HG03457 (cell line): ENCODE measurements around the gene ACTG2.
"Not testable (repeated sequence)": the region's sequence is repeated elsewhere in the genome, so short reads cannot be mapped to it uniquely, and the experiment has no call there.

Experiments used
- ATAC-seq: cut with Tn5 transposase; IDR thresholded peaks from one replicate; pipeline ENCODE4 v1.9.1; 2021; ENCODE audit warnings: moderate number of reproducible peaks; ENCODE audit not compliant: unreplicated experiment

Gene ACTG2

DNA sequence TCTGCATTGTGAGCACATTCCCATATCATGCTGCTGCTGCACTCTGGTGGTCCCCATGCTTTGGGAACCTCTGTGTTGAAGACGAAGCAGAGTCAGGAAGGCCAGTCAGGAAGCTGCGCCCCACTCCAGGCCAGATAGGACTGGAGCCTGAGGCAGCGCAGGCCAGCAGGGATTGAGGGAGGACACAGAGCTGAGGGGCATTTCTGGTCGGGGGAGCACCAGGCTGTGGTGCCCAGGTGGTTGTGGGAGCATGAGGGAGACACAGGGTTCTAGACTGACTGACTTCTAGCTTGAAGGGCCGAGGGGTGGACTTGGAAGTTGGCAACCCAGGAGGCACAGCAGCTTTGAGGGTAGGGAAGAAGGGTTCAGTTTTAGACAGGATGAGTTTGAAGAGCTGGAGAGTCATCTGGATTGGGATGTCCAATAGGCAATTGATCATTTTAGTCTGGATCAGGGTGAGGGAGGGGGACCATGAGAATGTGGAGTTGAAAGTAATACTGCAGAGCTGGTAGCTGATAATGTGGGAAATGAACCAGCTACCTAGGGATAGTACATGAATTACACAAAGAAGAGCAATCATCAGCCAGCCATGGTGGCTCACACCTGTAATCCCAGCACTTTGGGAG, 1.4 kb upstream of the ACTG2 start:
- ATAC-seq, result no peak

DNA sequence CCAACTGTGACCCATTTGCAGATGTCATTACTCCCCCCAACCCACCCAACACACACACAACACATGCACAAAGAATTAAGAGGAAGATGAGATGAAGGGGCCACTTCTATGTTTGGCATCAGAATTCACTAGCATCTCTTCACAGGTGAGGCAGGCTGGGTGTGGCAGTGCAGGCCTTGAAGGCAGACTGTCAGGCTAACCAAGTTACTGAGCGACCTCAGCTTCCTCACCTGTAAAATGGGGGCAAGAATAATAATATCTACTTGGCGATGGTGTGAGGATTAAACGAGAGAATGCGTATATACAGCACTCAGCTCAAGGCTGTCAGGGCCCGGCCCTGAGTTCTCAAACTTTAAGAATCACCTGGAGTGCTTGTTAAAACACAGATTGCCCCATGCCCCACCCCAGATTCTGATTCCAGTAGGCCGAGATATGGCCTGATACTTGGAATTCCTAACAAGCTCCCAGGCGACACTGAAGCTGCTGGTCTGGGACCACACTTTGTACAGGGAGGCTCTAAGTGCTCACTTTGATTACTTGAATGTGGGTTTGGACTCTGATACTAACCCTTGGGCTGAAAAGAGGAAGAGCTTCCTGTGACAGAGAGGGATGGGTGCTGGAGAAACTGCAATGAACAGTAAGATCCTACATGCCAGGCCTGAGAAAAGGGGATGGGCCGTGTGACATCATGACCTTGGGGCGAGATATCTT, 1.1 kb downstream of the ACTG2 start:
- ATAC-seq, result no peak

DNA sequence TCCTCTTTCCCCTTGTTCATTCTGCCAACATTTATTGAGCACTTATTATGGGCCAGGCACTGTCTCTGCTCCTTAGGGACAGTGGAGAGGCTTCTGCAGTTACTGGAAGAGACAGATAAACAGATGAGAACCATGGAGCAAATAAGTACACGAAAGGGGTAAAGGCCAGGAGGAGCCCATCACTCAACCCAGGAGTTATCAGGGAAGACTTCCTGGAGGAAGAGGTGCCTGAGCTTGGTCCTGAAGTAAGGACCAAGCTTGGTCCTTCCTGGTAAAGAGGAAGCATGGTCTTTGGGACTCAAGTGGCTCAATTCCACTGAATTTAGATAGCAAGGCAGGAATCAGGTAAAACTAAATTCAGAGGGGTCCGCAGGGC, 1.7 kb downstream of the ACTG2 start:
- no peak for ATAC-seq

DNA sequence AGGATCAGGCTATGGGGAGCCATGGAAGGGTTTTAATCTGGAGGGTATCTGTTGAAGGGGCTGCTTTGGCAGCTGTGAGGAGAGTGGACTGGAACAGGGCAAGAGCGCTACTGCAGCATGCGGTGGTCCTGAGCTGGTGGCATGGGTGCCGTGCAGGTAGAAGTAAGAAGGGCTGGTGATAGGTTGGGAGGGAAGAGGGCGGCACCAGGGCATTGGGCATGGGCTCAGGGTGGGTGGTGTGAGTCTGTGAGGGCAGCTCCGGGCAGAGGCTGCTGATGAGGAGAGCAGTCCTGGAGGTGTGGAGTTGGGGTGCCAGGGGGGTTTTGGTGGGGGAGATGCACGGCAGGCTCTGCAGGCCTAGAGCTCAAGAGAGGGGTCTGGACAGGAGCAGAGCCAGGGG, 2.1 kb downstream of the ACTG2 start:
- no peak for ATAC-seq

DNA sequence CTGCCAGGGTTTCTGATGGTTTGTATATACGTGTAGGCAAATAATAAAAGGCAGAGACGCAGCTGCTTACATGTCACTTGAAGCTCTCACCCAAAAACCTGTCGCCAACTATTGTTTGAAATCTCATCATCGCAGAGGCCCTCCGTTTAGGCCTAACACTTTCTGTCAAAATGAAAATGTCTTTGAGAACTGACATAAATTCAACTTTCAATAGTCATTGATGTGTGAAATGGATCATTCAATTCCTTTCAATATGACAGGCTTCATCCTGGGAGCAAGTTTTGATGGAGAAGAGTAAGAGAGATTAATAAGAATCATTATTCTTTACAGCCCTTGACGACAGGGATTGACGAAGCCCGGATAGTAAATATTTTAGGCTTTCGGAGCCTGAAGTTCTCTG, 2.7 kb downstream of the ACTG2 start:
- no peak for ATAC-seq

DNA sequence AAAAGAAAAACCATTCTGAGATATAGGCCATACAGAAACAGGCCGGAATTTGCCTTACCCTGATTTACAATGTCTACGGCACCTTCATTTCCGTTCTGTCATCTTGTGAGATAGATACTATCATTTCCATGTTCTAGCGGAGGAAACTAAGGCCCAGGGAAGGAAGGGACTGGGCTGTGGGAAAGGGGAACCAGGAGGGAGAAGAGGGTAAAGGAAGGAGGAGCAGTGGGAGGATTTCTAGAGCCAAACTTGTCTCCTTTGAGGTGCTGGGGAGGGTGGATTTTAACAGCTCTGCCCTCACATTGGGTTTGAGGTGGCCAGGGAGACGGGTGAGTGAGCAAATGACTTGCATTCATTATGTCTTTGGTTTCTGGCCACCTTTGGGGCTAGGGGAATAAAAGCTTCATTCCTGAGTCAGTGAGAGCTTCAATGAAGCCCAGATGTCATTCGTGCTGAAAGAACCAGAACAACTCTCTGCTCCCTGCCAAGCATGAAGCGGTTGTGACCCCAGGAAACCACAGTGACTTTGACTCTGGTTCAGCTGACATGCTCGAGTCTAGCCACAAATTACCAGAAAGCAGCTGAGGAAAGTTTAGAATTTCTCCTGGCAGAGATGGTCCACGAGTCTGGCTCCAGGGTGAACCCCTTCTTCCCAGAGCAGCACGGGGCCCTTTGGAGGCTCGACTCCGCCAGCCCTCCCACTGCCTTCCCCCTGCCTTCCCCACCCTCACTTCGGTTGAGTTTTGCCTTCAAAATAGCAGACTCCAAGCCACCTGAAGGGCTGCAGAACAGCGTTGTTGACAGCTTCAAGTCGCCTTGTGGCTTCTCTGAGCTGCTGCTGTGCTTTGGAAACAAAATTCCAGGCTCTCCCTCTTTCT, 3.8 kb downstream of the ACTG2 start:
- no peak for ATAC-seq

DNA sequence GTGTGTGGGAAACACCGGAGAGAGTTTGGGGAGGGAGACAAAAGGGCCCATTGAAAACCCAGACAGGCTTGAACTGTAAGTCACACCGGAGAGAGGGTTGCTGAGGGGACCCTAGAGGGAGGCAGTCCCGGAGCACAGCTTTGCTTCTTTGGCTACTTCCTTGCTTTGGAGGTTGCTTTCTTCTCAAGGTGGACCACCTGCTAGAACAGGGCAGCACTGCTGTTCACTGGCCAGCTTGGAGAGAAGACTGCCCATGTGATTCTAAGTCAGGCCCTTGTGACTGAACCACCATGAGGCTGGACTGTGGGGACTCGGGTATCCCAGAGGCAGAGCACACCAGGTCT, 4.4 kb downstream of the ACTG2 start:
- ATAC-seq, result no peak

DNA sequence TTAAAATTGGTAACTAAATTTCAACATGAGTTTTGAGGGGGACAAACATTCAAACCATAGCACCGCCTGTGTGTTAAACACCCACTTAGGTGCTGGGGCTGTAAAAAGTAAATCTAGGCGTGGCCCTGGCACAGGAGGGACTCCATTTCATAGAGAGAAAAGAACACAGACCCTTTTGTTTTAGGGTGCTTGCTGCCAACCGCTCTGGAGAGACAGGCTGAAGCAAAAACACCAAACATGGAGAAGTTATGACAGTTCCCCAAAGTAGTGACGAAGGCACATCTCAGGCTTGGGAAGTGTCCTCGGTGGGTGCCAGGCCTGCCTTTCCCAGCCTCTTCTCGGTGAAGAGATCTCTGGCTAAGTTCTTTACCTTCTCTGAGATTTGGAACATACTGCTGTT, 5.1 kb downstream of the ACTG2 start:
- no peak for ATAC-seq

DNA sequence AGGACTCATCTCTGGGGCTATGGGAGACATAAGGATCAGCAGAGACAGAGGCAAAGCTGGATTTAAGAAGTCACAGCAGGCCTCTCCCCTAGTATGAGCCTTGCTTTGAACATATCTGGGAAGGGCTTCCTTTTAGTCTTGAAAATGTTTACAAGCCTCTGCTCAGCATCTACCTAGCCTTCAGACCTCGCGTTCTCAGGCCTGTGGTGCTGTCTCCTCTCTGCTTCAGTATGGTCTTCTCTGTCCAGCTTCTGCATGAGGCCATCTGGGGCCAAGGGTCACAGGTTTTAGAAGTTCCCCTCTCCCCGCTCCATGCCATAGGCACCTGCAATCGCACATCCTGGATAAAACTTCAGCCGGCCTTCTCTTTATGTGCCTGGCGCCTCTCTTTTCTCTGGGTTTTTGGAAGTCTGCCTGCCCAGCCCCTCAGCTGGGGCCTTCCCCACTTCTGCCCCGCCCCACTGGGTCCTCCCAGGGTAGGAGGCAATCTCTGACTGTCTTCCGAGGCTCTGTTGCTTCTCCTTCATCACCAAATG, 7.1 kb downstream of the ACTG2 start:
- ATAC-seq, result no peak

DNA sequence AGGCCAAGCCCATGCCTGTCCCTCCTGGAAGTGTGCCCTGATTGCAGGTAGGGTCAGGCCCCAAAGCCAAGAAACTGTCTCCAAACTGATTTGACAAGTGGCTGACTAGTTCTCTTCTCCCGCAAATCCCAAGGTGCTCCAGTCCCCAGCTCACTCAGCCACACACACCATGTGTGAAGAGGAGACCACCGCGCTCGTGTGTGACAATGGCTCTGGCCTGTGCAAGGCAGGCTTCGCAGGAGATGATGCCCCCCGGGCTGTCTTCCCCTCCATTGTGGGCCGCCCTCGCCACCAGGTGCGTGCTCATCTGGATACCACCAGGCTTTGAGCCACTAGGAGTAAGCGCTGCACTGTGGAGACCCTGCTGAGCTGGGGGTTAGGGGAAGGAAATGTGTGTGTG, 8.3 kb downstream of the ACTG2 start:
- ATAC-seq, result no peak

DNA sequence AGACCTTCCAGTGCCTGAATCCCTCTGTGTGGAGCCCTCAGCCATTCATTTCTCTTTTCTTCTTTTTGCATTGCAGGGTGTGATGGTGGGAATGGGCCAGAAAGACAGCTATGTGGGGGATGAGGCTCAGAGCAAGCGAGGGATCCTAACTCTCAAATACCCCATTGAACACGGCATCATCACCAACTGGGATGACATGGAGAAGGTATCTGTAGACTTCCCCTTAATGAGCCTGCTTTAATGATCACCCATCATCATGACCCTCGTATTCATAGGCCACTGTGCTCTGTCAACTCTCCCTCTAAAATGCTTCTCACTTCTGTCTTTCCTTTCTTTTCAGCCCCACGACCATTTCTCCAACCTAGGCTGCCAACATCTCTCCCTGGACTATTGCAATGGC, 9.5 kb downstream of the ACTG2 start:
- no peak for ATAC-seq

DNA sequence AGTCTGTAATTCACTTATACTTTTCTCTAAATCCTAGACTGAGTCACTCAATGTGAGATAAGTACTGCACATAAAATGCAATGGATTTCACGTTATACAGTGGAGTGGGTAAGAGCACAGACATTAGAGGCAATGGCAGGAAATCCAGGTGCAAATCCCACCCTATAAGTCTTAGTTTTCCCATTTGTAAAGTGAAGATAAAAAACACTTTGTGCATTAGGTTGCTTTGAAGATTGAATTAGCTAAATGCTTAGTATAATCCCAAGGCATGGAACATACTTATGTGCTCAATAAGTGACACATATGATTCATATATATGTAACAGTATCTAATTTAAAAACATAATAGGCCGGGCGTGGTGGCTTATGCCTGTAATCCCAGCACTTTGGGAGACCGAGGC, 10.5 kb downstream of the ACTG2 start:
- no peak for ATAC-seq

DNA sequence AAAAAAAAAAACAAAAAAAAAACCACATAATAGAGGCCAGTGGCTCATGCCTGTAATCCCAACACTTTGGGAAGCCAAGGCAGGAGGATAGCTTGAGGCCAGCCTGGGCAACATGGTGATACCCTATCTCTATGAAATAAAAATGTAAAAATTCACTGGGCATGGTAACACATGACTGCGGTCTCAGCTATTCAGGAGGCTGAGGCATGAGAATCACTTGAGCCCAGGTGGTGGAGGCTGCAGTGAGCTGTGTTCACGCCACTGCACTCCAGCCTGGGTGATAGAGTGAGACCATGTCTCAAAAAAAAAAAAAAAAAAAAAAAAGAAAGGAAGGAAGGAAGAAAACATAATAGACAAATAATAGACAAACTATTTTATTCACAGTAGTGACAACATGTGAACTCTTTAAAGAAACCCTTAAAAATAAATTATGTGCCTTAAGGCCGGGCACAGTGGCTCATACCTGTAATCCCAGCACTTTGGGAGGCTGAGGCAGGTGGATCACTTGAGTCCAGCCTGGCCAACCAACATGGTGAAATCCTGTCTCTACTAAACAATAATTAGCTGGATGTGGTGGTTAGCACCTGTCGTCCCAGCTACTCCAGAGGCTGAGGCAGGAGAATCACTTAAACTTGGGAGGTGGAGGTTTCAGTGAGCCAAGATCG, 11.3 kb downstream of the ACTG2 start:
- not testable (repeated sequence) for ATAC-seq

DNA sequence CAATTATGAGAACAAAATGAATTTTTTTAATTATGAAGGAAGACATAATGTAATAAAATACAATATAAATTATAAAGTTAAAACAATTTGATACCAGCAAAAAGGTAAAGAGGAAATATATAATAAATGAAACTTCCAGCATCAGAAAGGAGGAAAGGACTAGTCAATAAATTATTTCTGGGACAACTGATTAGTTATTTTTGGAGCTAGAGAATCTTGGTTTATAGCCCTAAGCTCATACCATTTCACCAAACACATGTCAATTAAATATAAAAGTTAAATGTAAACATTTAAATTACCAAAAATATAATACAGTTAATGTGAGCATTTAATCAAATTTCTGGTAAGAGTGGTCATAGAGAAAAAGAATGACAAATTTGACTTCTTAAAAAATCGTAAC, 12.1 kb downstream of the ACTG2 start:
- no peak for ATAC-seq

DNA sequence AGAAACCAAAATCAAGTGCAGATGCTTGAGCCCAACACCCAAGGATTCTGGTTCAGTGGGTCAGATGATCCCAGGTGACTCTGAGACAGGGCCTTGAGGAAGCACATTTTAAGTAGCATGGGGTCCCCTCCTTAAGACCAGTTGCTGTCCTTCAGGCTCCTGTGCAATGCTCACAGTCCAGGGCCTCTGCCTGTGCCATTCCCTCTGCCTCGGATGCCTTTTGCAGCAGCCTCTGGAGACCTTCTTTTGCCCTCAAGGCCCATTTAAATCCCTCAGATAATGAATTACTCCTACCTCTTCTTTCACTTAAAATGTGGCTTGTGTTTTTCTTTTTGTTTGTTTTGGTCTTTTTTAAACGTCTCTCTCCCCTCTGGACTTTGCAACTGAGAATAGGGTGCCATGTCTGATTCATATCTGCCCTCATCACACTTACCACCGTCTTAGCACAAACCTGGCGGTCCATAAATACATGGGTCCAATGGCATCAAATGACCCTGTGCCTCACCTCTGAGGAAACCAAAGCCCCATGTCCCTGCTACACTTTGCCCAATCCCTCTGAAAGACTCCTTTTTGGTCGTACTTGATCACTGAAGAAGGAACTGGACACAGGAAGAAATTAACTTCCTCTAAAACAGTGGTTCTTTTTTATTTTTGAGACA, 14.2 kb downstream of the ACTG2 start:
- ATAC-seq, result no peak

DNA sequence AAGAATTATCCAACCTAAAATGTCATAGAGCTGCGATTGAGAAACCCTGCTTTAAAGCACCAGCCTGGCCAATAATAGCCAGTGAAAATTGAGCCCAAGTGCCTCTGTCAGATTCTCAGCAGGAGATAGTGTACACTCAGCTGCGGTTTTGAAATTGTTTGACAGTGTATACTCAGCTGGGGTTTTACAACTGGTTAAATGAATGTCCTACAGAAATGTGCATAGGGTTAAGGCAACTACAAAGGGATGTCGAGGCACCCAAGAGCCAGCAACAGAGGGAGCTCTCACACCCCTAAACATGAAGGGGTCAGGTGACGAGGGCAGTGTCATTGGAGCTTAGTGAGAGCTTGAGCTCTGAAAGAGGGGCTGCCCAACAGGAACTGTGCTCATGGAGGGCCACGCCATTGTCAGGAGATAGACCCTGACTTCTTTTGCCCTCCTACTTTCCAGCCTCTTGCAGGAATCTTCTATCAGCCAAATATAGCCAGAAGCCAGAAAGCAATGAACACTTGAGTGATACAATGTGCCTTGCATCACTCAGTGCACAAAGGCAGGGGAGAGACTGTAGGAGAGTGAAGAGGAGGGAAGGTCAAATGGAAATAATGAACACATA, 15.1 kb downstream of the ACTG2 start:
- no peak for ATAC-seq

DNA sequence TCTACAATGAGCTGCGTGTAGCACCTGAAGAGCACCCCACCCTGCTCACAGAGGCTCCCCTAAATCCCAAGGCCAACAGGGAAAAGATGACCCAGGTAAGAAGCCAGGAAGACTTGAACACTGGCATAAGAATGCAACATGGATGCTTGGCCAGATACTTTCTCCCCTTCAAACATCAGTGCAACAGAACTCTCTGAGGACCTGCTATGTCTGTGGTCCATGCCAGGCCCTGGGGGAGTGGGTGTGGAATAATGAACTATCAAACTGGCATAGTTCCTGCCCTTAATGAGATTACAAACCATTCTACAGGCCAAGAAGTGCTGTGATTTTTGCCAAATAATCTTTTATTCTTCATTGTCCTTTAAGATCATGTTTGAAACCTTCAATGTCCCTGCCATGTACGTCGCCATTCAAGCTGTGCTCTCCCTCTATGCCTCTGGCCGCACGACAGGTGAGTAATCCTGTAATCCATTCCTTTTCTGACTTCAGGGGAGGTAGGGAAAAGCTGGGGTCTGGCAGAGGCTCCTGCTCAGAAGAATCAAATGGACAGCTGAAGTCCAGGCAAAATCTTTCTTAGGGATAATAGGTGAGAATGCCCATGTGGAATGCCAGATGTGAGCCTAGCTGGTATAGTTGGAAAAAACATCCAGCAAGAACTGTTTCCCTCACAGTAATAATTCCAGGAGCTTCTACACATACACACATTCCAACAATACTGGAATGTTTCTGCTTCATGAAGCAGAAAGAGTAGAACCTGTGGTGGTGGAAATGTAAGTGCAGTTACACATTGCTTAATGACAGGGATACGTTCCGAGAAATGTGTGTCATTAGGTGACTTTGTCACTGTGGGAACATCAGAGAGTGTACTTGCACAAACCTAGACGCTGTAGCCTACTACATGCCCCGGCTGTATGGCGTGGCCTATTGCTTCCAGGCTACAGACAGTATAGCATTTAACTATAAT, 16.2 kb downstream of the ACTG2 start:
- no peak for ATAC-seq

DNA sequence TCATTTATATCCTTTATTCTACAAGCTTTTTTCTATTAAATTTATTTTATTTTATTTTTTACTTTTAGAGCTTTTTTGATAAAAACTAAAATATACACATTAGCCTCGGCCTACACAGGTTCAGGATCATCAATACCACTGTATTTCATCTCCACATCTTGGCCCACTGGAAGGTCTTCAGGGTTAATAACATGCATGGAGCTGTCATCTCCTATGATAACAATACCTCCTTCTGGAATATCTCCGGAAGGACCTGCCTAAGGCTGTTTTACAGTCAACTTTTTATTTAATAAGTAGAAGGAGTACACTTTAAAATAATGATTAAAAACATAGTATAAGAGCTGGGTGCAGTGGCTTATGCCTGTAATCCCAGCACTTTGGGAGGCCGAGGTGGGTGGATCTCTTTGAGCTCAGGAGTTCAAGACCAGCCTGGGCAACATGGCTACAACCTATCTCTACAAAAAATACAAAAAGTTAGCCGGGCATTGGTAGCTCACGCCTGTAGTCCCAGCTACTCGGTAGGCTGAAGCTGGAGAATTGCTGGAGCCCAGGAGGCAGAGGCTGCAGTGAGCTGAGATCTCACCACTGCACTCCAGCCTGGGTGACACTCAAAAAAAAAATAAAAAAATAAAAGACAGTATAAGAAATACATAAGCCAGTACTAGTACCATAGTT, 18.2 kb downstream of the ACTG2 start:
- ATAC-seq, result no peak
